ENCODE measurements around the gene STX1B. TPM values are rescaled to one million over a fixed set of nuclear protein-coding genes. Genes with fewer than 3 reads are reported as not detected.
"Not testable (repeated sequence)": the region's sequence is repeated elsewhere in the genome, so short reads cannot be mapped to it uniquely, and the experiment has no call there.

STX1B gene
- total RNA-seq, 4 donors from 2014 or later = 0.92 to 2.6 (median 1.8) TPM

DNA sequence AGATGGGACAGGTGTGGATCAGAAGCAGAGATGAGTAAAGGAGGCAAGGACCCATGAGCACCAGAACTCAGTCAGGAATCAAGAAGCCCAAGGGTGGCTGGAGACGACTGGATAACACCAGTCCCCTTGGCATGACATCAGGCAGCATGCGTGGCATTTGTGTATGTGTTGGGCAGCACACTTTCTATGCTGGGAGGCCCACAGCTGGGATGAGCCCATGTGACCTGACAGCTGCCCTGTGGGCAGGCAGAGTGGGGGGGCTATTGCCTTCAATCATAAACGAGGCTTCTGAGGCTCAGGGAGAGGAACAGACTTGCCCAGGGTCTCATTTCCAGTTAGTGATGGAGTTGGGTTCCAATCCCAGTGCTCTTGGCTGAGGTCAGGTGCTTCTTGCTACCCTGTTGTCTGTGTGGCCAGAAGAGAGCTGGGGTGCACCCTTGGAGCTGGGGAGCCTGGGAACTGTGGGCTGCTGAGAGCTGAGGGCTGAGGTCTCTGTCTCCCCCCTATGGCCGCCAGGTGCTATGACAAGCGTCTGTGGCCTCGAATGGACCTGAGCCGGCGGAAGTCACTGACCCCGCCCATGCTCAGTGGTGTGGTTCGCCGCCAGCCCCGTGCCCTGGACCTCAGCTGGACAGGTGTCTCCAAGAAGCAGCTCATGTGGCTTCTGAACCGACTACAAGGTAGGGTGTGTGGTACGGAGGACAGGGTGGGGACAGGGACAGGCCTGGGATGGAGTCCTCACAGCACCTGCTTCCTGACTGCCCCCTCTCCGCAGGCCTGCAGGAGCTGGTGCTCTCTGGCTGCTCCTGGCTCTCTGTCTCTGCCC is 68.6 kb downstream of the STX1B start:
- no peak overlapping the region for H3K4me3 ChIP-seq
- no peaks in the 10 kb centered on the region for H3K9me3 ChIP-seq
- no peak for DNase-seq (ENCODE audit: extremely low spot score)
- peaks cover 0 to 68% (median 41%) of the 10 kb centered on the region in 4 donors for H3K36me3 ChIP-seq
- TF ChIP-seq EP300 (IDR thresholded peaks at IDR 0.05) (no peak), POLR2A (IDR thresholded peaks at IDR 0.05; ENCODE audit: low read depth) (no peak), POLR2AphosphoS5 (IDR thresholded peaks at IDR 0.05) (peak in 1 of 2 donors; percentile 44)
- TF ChIP-seq, protein P1, sequence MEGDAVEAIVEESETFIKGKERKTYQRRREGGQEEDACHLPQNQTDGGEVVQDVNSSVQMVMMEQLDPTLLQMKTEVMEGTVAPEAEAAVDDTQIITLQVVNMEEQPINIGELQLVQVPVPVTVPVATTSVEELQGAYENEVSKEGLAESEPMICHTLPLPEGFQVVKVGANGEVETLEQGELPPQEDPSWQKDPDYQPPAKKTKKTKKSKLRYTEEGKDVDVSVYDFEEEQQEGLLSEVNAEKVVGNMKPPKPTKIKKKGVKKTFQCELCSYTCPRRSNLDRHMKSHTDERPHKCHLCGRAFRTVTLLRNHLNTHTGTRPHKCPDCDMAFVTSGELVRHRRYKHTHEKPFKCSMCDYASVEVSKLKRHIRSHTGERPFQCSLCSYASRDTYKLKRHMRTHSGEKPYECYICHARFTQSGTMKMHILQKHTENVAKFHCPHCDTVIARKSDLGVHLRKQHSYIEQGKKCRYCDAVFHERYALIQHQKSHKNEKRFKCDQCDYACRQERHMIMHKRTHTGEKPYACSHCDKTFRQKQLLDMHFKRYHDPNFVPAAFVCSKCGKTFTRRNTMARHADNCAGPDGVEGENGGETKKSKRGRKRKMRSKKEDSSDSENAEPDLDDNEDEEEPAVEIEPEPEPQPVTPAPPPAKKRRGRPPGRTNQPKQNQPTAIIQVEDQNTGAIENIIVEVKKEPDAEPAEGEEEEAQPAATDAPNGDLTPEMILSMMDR (IDR thresholded peaks at IDR 0.05) = peak; percentile 80 to 95 (median 87)
- peak overlapping the region in 3 of 4 donors; percentile 4 to 64 (median 20) for H3K27ac ChIP-seq (replicated peaks in 1 of 4)
- intact Hi-C loops (cut with DNase I) = no loop called here
- H3K4me1 ChIP-seq = peaks cover 4 to 21% (median 20%) of the 10 kb centered on the region in 4 donors
- H3K27me3 ChIP-seq = no peaks in the 10 kb centered on the region
- 25% methylated on average over 10 of the region's 15 CpGs for WGBS

DNA sequence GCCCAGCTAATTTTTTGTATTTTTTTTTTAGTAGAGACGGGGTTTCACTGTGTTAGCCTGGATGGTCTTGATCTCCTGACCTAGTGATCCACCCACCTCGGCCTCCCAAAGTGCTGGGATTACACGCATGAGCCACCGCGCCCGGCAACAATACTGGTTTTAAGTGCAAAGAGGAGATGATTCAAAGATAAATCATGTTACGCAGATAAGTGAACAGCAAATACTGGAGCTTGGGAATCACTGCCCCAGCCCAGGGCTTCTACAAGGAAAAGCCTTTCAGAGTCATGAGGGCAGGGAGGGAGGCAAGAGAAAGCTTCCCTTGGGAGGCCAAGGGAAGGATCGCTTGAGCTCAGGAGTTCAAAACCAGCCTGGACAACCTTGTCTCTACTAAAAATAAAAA is 70.9 kb downstream of the STX1B start:
- H3K9me3 ChIP-seq; DNase-seq (ENCODE audit: extremely low spot score); intact Hi-C loops (cut with DNase I); H3K27me3 ChIP-seq; H3K27ac ChIP-seq (replicated peaks in 1 of 4); H3K4me3 ChIP-seq: not testable (repeated sequence)
- 89% methylated on average over 7 of the region's 8 CpGs for WGBS
- H3K4me1 ChIP-seq = peaks cover 4 to 28% (median 21%) of the 10 kb centered on the region in 4 donors
- H3K36me3 ChIP-seq = peaks cover 0 to 64% (median 43%) of the 10 kb centered on the region in 4 donors

Small RNA genes within 50 kb of the gene (small RNA-seq; reads per million reads assigned to genes)
- 0 reads per million in 3 donors for gene AC135048.1

Other genes with a start within 250 kb of the STX1B start
- gene CFAP119, start 248.6 kb downstream of the STX1B start, total RNA-seq = 1 to 10 TPM in 2 of 4 donors, under 1 TPM in 2; 0.42 to 2.9 (median 1.4) TPM
- gene RNF40, start 248.3 kb downstream of the STX1B start, total RNA-seq = 10 to 100 TPM; 61.9 to 86.9 (median 67.0) TPM
- gene ZNF629, start 223.4 kb downstream of the STX1B start, total RNA-seq = 10 to 100 TPM; 10.4 to 17.1 (median 15.4) TPM
- 10 to 100 TPM; 42.1 to 57.9 (median 45.5) TPM for gene BCL7C, start 116.6 kb downstream of the STX1B start, total RNA-seq
- 10 to 100 TPM in 2 of 4 donors, 1 to 10 TPM in 2; 6.2 to 18.8 (median 10.9) TPM for gene CTF1, start 114.0 kb downstream of the STX1B start, total RNA-seq
- gene FBXL19, start 87.1 kb downstream of the STX1B start, total RNA-seq = 10 to 100 TPM; 12.1 to 28.1 (median 17.7) TPM
- gene ORAI3, start 61.6 kb downstream of the STX1B start, total RNA-seq = 10 to 100 TPM; 33.0 to 56.5 (median 45.8) TPM
- 10 to 100 TPM in 2 of 4 donors, 1 to 10 TPM in 2; 7.1 to 25.4 (median 9.9) TPM for gene SETD1A, start 52.9 kb downstream of the STX1B start, total RNA-seq
- gene HSD3B7, start 25.4 kb downstream of the STX1B start, total RNA-seq = 10 to 100 TPM; 15.4 to 33.0 (median 17.9) TPM
- 10 to 100 TPM; 36.8 to 54.0 (median 41.0) TPM for gene STX4, start 22.9 kb upstream of the STX1B start, total RNA-seq
- 10 to 100 TPM in 3 of 4 donors, 1 to 10 TPM in 1; 9.6 to 19.3 (median 10.6) TPM for gene ZNF668, start 63.6 kb upstream of the STX1B start, total RNA-seq
- gene ZNF646, start 63.8 kb upstream of the STX1B start, total RNA-seq = 10 to 100 TPM; 11.6 to 17.6 (median 15.5) TPM
- gene PRSS53, start 78.3 kb upstream of the STX1B start, total RNA-seq = 1 to 10 TPM in 3 of 4 donors, under 1 TPM in 1; 0.83 to 2.3 (median 1.2) TPM
- gene VKORC1, start 84.2 kb upstream of the STX1B start, total RNA-seq = 100 to 1,000 TPM in 2 of 4 donors, 10 to 100 TPM in 2; 81.4 to 122 (median 108) TPM
- 10 to 100 TPM; 34.1 to 73.7 (median 51.4) TPM for gene BCKDK, start 97.7 kb upstream of the STX1B start, total RNA-seq
- 10 to 100 TPM; 61.0 to 83.4 (median 72.6) TPM for gene KAT8, start 107.0 kb upstream of the STX1B start, total RNA-seq
- under 1 TPM in 1 of 4 donors, not detected in 3; 0.34 TPM for gene PRSS8, start 125.1 kb upstream of the STX1B start, total RNA-seq
- 1 to 10 TPM; 2.7 to 8.4 (median 5.1) TPM for gene PRSS36, start 139.4 kb upstream of the STX1B start, total RNA-seq
- gene FUS, start 169.5 kb upstream of the STX1B start, total RNA-seq = 10 to 100 TPM; 24.0 to 45.1 (median 34.2) TPM
- 10 to 100 TPM; 14.5 to 28.9 (median 22.9) TPM for gene PYCARD, start 192.1 kb upstream of the STX1B start, total RNA-seq
- under 1 TPM in 2 of 4 donors, not detected in 2; under 0.01 to 0.84 TPM for gene TRIM72, start 203.5 kb upstream of the STX1B start, total RNA-seq
- gene PYDC1, start 206.5 kb upstream of the STX1B start, total RNA-seq = not detected
- 10 to 100 TPM; 12.2 to 25.2 (median 14.9) TPM for gene ITGAM, start 249.3 kb upstream of the STX1B start, total RNA-seq

Measured in esophagus muscularis mucosa (tissue), 4 donors.